HG03521 (cell line): ENCODE results near the gene TASOR.
"Not testable (repeated sequence)": the region's sequence is repeated elsewhere in the genome, so short reads cannot be mapped to it uniquely, and the experiment has no call there.

Source experiments
- ATAC-seq: cut with Tn5 transposase; IDR thresholded peaks from one replicate; pipeline ENCODE4 v1.9.1; 2021; ENCODE audit warnings: mild to moderate bottlenecking, moderate library complexity; ENCODE audit not compliant: unreplicated experiment

The TASOR gene, protein sequence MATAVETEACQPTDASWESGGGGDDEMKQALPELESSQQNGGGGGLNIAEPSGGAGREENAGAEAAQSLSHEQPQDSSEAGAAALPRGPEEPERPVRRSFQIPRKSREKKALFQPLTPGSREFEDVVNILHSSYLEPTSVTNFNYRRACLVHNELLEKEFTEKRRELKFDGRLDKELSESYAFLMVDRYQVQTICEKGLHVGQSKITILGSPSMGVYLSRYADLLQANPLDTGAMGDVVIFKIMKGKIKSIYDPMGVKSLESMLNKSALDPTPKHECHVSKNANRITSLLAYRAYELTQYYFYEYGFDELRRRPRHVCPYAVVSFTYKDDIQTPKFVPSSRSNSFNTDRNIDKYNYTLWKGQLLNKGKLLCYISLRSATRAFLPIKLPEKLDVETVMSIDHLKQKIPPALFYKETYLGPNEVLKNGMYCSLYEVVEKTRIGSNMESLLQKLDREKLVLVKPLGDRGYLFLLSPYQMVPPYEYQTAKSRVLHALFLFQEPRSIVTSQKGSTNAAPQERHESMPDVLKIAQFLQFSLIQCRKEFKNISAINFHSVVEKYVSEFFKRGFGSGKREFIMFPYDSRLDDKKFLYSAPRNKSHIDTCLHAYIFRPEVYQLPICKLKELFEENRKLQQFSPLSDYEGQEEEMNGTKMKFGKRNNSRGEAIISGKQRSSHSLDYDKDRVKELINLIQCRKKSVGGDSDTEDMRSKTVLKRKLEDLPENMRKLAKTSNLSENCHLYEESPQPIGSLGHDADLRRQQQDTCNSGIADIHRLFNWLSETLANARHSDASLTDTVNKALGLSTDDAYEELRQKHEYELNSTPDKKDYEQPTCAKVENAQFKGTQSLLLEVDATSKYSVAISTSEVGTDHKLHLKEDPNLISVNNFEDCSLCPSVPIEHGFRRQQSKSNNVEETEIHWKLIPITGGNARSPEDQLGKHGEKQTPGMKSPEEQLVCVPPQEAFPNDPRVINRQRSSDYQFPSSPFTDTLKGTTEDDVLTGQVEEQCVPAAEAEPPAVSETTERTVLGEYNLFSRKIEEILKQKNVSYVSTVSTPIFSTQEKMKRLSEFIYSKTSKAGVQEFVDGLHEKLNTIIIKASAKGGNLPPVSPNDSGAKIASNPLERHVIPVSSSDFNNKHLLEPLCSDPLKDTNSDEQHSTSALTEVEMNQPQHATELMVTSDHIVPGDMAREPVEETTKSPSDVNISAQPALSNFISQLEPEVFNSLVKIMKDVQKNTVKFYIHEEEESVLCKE (N-terminal part only)

DNA sequence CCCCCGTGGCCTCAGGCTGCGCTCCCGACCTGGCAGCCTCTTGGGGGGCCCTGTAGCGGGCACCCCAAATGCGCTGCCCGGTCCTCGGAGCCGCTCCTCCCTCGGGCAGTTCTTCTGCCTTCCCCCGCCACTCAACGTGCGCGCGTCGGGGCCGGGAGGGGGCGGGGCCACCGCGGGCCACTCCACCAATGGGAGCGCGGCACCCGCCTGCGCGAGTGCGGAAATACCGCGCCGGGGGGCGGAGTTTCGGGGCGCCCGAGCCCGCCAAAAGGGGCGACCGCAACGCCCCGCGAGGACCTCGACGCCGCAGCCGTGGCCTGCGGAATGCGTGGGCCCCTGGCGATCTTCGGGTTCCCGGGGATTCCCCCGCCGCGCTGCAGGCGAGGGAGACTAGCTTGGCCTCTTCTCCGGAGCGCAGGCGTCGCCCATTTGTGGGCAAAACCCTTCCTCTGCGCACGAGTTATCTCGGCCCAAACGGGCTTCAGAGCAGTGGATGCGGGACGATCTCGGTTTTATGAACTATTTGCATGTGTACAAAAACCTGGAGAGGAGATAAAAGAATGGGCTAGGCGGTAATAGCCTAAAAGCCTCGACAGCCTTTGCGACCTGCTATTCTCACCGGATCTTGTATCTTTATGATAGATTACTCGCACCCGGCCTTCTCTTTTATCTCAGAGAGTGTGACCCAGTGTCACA, at the start of gene TASOR:
Gene TASOR, minus strand, starts transcription at position 144 of the 696 bp plus-strand sequence. CDS start 259 bp downstream, outside the sequence.
- peak; percentile 65 for ATAC-seq

DNA sequence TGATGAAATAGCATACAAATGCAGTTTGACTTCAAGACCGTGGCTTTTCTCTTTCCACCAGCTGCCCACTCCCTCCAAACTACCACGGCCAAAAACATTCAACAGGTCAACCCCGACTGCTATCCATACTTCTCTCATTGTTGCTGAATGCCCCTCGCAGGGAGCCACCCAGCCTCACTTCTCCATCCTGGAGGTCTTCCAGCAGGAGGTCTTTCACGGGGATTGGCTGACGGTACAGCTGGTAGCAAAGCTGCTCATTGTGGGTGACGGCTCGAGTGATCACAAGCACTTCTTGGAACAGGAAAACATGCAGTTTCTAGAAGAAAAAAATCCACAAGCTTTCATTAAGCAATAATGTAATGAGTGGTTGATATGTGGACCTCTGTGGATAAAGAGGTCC, 49.0 kb upstream of the TASOR start:
- no peak for ATAC-seq

DNA sequence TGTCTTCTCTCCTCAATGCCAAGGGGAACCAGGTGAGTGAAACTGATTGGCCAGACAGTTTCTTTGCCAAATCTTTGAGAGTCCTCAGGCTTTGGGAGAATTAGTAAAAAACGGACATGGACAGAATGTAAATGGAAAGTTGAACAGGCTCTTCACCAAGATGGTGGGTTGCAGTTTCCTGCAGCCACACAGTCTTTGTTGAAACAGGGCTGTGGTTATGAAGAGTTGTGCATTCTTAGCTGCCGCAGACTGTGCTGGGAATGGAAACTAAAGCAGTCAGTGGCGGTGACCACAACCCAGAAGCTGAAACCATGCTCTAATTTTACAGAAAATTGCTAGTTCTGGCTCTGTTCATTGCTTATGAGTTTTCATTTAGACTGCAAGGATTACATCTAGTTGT, 42.1 kb upstream of the TASOR start:
- ATAC-seq = peak; percentile 96

DNA sequence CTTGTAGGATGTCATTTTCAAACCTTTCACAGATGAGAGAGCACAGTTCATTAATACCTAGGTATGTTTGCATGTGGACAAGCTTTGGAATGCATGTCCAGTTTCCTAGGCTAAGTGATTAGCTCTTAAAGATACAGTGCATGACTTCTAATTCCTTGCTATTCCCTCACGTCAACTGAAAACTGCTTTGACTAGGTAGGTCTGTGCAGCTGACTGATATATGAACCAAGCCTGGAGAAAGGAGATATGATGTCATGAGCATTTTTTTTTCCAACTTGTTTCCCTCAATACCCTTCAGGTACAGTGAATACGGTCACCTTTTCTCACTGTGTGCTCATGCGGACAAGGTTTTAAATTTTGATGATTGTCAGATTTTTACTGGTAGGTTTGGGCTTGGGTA, 41.6 kb upstream of the TASOR start:
- ATAC-seq = no peak

DNA sequence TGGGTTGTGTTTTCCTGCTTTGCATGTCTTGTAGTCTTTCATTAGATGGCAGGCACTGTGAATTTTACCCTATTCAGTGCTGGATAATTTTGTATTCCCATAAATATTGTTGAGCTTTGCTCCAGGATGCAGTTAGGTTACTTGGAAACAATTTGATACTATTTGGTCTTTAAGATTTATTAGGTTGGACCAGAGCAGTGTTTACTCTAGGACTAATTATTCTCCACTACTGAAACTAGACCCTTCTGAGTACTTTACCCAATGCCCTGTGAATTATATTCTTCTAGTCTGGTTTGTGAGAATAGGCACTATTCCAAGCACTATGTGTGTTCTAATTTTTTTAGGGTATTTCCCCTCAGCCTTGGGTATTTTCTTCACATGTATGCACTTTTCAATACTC, 37.8 kb upstream of the TASOR start:
- ATAC-seq = no peak

DNA sequence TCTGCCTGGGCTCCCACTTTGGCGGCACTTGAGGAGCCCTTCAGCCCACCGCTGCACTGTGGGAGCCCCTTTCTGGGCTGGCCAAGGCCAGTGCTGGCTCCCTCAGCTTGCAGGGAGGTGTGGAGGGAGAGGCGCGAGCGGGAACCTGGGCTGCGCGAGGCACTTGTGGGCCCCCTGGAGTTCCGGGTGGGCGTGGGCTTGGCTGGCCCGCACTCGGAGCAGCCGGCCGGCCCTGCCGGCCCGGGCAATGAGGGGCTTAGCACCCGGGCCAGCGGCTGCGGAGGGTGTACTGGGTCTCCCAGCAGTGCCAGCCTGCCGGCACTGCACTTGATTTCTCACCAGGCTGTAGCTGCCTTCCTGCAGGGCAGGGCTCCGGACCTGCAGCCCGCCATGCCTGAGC, 35.7 kb upstream of the TASOR start:
- not testable (repeated sequence) for ATAC-seq

DNA sequence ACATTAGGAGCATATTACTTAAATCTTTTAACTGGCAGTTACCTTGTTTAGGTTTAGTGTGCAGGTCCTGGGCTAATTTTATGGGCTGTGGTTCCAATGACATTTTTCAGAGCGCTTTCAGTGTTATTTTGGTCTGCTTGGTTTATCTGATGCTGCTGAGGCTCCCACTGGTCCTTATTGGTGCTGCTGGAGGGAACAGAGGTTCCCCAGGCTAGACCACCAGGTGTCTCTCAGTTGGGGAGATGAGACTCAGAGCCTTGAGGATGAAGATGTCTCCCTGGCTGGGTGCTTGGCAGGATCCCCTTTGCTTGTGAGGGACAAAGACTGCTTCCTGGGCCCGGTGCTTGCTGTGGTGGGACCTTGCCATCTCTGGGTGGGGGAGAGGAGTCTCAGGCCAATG, 28.3 kb upstream of the TASOR start:
- no peak for ATAC-seq

DNA sequence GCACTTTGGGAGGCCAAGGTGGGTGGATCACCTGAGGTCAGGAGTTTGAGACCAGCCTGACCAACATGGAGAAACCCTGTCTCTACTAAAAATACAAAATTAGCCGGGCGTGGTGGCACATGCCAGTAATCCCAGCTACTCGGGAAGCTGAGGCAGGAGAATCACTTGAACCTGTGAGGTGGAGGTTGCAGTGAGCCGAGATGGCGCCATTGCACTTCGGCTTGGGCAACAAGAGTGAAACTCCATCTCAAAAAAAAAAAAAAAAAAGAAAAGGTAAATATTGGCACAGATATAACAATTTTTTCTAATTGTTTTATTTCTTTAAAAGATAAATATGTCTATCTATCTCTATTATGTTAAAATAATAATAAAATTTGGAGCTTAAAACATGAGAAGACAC, 24.3 kb upstream of the TASOR start:
- not testable (repeated sequence) for ATAC-seq

DNA sequence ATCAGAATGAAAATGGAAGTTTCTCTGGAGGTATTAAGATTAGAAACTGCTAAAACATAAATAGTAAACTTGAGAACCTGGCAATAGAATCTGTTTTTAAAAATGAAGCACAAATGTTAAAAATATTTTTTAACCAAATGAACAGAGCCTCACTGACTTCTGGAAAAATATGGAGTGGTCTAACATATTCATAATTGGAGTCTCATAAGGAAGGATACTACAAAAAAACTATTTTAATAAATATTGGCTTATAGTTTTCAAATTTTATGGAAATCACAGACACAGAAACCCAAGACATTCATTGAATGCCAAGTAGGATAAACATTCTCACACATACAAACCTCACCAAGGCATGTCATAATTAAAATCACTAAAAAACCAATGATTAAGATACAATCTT, 23.6 kb upstream of the TASOR start:
- no peak for ATAC-seq

DNA sequence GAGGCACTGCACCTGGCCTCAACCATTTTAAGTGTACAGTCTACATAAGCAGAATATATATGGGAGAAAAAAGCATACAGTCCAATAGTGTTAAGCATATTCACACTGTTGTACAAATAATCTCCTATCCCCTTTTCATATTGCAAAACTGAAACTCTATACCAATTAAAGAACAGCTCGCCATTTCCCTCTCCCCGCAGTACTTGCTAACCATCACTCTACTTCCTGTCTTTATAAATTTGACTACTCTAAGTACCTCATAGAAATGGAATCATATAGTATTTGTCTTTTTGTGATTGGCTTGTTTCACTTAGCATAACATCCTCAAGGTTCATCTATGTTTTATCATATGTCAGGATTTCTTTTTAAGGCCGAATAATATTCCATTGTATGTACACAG, 21.6 kb upstream of the TASOR start:
- ATAC-seq = no peak

DNA sequence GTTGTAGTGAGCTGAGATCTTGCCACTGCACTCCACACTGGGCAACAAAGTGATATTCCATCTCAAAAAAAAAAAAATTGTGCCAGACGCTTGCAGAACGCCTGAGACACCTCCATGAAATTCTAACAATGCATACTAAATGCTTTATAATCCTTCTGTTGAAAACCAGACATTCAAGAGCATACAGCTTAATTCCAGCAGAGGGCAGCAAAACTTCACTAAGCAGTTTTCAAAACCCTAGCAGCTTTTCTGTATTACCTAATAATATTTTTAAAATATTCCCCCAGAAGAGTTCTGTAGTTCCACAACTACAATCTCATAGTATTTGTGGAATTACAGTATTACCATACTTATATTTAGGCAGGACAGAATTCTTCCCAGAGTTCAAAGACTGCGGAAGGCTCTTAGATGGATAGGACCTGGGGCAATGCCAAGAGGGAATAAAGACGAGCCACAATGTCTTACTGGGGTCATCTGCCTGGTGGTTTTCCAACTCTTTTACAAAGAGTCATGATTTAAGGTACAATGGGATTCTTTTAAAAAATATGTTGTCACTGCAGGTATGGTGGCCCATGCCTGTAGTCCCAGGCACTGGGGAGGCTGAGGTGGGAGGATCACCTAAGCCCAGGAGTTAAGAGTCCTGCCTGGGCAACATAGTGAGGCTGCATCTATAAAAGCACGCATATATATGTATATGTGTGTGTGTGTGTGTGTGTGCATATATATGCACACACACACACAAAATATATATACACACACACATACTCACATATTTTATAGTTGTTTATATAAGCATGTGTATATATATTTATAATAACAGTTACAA, 19.6 kb upstream of the TASOR start:
- no peak for ATAC-seq

DNA sequence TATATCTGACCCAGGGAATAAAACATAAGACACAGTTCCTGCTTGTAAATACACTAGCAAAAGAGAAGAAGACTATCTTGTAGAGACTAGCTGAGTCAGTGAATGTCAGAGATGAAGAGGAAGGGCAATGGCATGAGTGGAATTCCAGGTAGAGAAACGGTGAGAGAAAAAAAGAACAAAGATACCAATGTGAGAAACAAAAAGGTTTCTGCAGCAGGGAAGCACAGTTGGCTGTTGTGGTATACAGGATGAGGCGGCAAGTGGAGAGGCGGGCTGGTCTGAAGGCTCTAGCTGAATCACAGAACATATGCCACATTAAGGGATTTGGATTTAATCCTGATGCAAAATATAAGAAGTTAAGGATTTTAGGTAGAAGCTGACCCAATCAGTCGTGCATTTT, 17.1 kb upstream of the TASOR start:
- no peak for ATAC-seq

DNA sequence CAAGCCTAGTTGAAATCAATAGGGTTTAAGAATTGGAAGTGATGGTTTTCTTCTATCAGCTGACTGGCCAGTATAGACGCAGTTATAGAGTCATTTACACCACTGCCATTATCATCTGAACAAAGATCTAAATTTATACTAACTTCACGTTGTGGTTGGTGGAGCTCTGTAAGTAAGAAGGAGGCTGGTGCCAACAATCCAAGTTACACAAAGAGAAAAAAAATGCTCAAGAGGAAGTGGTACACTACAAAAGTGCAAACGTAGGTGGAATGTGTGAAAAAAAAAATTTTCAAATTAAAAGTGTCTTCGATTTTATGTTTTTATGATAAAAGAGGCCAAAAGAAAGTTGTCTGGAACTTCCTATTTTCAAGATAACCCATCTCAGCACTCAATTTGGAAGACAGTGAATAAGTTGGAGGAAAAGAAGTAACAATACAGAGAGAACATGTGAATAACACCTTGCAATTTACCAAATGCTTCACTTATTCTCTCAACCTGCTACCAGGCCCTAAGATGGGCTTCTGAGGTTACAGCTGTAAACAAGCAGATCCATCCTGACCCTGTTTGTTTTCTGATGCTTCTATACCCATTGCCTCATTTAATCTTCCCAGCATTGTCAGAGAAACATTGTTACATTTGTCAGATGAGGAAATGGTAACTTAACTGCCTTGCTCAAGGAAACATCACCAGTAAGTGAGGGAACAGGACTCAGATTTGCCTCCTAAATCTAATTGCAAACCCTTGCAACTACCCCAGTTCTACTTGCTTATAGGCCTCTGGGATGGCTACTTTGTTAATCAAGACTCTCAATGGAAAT, 12.0 kb upstream of the TASOR start:
- no peak for ATAC-seq

DNA sequence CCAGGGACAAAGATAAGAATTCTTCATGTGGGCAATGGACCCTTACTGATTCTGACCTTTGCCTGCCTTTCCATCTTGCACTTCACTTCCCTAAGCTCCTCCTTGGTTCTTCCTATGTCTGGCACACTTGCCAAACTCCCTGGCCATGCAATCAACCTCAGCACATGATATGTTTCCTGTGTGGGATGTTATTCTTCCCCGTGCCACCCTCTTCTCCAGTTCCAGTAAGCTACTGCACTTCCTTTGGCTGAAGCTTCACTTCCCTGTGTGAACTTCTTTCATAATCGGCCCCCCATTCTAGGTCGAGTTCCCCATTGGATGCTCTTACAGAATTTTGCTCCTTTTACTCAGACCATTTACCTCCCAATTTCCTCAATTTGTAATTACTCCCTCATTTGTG, 10.7 kb upstream of the TASOR start:
- no peak for ATAC-seq

DNA sequence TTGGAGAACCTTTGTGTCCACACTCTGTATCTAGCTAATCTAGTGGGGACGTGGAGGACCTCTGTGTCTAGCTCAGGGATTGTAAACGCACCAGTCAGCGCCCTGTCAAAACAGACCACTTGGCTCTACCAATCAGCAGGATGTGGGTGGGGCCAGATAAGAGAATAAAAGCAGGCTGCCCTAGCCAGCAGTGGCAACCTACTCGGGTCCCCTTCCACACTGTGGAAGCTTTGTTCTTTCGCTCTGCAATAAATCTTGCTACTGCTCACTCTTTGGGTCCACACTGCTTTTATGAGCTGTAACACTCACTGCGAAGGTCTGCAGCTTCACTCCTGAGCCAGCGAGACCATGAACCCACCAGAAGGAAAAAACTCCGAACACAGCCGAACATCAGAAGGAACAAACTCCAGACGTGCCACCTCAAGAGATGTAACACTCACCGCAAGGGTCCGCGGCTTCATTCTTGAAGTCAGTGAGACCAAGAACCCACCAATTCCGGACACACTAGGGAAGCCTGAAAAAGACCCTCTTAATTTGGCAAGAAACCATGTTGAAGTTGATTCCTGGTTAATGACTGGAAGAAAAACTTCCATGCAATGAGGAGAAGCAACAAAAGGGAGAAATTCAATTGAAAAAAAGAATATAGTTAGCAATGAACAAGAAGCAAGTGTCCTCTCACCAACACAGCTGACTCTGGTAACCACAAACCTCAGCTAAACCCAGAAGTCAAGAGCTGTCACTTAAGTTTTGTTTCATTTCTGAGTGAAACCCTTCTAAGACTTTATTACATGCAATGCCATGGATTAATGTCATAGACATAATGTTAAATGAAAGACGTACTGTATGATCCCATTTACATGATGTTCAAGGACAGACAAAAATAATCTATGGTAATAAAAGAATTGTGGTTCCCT, 9.7 kb upstream of the TASOR start:
- not testable (repeated sequence) for ATAC-seq

DNA sequence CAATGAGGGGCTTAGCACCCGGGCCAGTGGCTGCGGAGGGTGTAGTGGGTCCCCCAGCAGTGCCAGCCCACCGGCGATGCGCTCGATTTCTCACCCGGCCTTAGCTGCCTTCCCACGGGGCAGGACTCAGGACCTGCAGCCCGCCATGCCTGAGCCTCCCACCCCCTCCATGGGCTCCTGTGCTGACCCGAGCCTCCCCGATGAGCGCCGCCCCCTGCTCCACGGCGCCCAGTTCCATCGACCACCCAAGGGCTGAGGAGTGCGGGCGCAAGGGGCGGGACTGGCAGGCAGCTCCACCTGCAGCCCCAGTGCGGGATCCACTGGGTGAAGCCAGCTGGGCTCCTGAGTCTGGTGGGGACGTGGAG, 8.9 kb upstream of the TASOR start:
- ATAC-seq = not testable (repeated sequence)

DNA sequence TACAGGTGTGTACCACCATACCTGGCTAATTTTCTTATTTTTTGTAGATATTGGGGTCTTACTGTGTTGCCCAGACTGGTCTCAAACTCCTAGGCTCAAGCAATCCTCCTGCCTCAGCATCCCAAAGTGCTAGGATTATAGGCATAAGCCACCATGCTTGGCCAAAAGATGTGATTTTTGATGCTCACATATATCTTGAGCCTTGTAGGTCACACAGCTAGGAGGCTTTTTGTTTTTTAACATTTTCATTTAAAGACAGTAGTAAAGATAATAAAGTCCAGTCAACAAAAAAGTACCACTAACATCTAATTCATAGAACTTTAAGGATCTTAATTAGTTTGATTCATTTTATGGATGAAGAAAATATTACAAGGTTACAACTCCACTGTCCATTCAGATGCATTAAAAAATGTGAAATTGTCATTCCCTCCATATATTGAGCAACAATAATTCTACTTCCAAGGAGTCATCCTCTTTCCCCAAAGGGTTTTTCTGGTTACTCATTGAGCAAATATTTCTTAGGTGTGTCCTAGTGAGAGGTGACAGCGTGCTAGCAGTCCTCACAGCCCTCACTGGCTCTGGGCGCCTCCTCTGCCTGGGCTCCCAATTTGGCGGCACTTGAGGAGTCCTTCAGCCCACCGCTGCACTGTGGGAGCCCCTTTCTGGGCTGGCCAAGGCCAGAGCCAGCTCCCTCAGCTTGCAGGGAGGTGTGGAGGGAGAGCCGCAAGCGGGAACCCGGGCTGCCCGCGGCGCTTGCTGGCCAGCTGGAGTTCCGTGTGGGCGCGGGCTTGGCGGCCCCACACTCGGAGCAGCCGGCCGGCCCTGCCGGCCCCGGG, 8.3 kb upstream of the TASOR start:
- ATAC-seq = no peak
